HG03558 (cell line): Measurements from ENCODE around the gene SOX8.

Experiments used
- ATAC-seq: cut with Tn5 transposase; IDR thresholded peaks from one replicate; pipeline ENCODE4 v1.9.1; 2021; ENCODE audit warnings: moderate number of reproducible peaks; ENCODE audit not compliant: unreplicated experiment; ENCODE audit errors: extremely low read depth

Gene SOX8

DNA sequence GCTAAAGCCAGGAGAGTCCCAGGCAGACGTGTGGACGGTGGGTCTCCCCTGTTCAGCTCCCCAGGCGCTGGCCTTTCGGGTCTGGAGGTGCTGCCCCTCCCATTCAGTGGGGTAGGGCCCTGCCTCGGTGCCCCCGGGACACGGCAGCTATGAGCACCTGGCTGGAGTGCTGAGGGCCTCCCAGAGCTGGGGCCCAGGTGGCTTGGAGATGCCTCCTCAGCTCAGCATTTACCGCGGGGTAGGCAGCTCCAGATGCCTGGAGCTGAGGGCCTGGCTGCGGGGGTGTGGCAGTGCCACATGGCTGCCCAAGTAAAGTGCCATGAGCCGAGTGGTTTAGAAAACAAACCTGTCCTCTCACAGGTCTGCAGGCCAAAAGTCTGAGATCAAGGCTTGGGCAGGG, 19.5 kb downstream of the SOX8 start:
- no peak for ATAC-seq

DNA sequence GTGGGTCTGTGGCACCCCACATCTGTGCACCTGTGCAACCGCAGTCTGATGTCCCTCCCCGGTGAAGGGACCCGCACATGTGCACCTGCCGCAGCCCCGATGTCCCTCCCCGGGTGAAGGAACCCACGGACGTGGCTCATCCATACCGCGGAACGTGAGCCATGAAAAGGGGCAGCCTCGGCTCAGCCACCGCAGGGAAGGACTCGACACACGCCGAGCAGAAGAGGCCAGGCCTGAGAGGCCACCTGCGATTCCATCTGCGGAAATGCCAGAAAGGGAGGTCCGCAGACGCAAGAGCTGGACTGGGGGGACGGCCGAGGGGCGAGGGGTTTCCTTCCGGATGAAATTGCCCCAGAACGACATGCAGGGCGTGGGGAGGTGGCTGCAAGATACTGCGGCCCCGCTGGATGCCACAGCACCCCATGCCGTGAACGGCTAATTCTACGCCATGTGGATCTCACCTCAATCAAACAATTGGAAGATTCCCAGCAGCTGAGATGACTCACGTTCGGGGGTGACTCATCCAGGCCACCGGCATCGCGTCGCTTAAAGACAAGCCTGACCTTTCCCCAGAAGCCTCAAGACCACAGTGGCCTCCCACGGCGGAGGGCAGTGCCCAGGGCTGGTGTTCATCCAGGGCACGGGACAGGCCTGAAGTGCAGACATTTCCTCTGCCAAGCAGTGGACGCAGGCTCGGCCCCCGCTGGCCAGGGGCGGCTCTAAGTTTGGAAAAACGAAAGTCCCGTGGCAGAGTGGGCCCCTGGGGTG, 21.0 kb downstream of the SOX8 start:
- no peak for ATAC-seq

DNA sequence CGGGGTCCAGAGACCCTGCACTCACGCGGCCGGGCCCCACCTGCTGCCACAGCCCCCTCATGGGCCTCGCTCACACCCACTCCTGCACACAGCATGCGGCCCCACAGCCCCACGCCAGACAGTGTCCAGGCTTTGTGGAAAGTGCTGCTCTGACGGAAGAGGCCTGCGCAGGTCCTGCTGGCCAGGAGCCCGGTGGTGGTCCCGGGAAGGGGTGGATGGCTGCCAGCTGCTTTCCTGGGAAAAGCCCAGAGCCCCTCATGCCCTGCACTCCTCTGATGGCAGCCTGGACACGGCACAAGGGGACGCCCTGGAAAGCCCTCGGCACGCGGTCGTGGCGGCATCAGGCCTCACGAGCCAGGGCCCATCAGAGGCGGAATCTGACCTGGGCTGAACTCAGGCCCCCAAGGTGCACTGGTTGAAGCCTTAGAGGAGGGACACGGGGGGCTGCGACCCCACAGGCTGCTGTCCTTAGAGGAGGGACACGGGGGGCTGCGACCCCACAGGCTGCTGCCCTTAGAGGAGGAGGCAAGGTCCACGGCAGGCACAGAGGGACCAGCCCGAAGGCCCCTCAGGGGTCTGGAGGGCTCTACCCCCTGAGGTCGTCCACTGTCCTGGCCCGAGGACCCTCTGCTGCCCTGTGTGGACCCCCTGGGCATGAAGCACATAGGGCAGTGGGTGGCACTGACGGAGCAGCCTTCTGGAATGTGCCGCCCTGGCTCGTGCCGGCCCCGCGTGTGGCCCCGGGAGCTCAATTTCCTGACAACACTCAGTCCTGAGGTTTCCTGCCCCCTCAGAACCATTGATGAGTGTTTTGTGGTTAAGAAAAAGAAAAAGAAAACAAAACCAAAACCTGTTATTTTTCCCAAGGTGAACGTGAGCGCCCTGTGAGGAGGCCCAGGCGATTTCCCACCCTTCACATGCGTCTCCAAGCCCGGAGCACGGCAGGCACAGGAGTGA, 22.1 kb downstream of the SOX8 start:
- no peak for ATAC-seq

DNA sequence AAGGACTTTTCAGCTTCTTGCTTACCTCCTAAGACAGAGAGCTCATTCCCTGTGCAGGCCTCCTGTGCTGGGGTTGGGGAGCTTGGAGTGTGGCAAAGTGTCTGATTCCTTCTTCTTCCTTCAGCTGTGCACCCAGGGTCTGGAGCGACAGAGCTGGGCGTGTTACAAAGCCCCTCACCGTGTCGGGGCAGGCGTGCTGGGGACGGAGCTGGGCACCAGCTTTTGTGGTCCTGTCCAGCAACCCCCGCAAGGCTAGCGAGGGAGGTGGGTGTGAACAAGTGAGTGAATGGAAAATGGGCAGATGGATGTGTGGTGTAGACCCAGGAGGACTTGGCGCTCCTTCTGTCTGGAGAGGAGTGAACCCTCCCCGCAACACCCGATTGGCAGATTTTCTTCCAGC, 23.7 kb downstream of the SOX8 start:
- no peak for ATAC-seq

DNA sequence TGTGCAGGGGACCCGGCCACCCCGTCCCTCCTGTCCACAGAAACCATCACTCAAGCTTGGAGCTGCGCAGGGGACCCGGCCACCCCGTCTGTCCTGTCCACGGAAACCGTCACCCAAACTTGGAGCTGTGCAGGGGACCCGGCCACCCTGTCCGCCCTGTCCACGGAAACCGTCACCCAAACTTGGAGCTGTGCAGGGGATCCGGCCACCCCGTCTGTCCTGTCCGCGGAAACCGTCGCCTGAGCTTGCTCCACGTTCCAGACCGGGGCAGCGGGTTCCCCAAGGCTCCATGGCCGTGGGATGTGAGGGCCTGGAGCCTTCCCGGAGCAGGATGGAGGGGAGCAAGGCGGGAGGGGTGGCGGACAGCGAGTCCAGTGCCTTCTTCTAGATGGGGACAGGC, 25.2 kb downstream of the SOX8 start:
- ATAC-seq = no peak

DNA sequence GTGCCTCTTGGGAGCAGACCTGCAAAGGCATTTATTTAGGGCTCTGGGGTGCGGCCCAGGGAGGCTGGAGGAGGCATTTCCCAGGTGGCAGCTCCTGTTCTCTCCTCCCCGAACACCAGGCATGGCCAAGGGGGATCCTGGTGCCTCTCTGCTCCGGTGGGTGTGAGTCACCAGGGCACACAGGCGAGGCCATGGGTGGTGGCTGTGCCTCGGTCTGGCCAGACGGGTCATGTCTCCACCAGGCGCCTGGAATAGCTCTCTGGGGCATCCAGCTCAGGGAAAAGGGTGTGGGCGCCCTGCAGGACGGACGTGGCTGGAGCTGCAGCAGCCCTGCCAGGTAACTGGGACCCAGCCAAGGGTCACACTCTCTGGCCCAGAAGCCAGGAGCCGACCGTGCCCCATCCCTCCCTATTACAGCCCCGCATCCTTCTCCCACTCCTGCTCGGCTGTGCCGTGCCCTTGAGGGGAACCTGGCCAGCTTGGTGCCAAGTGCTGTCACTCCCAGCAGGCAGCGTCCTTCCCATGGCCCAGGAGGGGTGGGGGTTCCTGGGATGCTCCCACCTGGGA, 25.8 kb downstream of the SOX8 start:
- ATAC-seq = no peak

DNA sequence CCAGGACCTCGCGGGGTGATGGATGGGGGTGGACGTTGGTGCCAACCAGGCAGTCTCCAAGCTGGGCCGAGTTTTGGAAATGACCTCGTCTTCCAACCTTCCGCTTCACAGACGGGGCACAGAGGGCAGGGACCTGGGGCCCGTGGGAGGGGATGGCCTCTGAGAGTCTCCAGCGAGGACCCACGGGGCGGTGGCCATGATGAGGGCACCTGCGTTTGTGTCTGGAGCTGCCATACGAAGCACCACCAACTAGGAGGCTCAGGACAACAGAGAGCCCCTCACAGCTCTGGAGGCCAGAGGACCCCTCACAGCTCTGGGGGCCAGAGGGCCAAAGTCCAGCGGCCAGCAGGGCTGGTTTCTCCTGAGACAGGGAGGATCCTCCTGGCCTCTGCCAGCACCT, 26.5 kb downstream of the SOX8 start:
- no peak for ATAC-seq

DNA sequence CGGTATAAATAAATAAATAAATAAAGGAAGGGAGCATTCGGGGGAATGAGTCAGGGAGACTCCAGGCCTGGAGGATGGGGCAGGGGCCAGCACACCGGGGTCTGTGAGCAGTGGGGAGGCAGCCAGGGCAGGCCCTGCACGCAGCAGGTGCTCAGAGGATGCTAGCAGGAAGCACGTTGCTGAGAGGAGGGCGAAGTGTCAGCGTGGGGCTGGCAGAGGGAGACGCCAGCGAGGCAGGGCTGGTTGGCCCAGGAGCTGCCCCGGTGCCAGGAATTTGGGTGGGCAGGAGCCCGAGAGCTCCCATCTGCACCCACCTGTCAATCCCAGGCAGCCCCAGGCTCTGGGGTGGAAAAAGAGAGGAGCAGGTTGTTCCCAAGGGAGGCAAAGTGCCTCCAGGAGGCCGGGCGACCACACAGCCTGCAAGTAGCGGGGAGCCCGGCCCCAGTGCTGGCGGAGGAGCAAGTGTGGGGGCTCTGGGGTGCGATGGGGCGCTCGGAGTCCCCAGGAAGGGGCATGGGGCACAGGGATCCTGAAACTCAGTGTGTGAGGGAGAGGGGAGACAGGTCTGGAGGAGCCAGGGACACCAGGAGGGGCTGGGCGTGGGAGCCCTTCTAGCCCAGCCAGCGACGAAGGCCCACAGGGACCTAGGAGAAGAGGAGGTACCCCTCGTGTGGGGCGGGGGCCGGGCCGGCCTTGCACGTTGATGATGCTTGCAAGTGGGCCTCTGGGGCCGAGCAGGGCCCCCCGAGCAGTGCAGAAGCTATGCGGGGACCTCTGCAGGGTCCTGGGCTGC, 28.0 kb downstream of the SOX8 start:
- no peak for ATAC-seq

DNA sequence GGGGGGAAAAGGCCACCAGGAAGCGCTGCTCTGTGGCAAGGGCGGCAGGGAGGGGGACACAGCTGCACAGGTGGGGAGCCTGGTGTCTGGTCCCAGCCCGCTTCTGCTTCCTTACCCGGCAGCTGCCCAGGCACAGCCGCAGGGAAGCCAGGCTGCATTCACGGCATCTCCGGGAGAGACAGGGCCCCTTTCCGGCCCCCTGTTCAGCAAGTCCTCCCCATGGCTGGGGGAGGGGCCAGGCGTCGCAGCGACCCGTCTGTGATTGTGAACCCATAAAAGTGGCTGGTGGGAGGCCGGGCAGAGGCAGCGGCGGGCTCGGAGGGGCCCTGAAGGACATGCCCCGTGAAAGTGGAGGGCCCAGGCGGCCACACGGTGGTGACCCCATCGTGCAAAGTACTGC, 28.7 kb downstream of the SOX8 start:
- ATAC-seq = no peak

DNA sequence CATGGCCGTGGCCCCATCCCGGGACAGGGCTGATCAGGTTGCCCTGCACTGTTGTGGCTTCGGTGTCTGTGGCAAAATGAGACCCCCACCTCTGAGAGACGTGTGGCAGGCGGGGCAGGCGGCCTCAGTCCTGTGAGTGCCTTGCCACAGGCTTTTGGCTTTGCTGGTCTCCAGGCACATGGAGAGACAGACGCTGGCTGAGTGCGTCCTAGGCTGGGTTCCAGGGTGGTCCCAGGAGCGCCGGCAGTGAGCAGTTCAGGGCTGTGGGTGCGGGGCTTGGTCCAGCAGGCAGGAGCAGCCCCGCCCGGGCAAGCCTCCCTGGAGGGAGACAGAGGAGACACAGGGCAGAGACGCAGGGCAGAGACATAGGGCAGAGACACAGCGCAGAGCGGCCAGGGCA, 29.2 kb downstream of the SOX8 start:
- ATAC-seq = no peak

DNA sequence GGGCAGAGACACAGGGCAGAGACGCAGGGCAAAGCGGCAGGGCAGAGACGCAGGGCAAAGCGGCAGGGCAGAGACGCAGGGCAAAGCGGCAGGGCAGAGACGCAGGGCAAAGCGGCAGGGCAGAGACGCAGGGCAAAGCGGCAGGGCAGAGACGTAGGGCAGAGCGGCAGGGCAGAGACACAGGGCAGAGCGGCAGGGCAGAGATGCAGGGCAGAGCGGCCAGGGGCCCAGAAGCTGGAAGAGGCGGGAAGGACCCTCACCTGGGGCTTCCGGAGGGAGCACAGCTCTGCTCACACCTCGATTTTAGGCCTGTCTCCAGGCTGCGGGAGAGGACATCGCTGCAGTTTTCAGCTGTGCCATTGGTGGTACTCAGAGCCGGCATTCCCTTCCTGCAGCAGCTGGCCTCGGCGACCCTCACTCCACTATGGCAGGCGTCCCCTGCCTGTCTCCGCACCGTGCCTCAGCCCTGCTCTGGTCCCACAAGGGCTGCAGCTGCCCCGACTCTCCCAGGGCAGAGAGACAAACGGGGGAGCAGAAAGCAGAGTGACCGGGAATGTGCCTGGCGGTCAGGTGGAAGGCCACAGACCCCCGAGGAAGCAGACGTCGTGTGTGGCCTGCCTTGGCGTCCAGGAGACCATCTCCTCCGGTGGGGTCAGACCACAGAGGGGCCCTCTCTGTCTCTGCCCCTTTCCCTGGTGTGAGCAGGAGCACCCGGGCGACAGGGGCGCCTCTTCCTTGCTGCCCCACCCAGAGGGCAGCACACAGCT, 29.9 kb downstream of the SOX8 start:
- ATAC-seq = no peak

DNA sequence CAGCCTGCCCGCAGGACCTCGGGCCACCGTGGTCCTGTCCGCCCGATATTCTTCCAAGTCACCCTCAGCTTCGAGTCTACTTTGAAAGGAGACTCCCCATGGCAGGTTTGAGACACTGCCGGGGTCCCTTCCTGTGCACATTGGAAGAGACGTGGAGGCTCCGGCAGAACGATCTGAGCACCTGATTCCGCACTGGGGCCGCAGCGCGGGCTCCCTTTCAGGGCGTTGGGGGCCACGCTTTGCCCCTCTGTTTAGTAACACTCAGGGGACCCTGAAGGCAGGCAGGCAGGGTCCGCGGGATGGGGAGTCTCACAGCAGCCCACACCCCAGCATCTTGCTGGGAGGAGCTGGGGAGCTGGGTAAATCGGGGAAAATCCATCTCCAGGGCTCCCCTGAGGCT, 30.6 kb downstream of the SOX8 start:
- ATAC-seq = no peak

DNA sequence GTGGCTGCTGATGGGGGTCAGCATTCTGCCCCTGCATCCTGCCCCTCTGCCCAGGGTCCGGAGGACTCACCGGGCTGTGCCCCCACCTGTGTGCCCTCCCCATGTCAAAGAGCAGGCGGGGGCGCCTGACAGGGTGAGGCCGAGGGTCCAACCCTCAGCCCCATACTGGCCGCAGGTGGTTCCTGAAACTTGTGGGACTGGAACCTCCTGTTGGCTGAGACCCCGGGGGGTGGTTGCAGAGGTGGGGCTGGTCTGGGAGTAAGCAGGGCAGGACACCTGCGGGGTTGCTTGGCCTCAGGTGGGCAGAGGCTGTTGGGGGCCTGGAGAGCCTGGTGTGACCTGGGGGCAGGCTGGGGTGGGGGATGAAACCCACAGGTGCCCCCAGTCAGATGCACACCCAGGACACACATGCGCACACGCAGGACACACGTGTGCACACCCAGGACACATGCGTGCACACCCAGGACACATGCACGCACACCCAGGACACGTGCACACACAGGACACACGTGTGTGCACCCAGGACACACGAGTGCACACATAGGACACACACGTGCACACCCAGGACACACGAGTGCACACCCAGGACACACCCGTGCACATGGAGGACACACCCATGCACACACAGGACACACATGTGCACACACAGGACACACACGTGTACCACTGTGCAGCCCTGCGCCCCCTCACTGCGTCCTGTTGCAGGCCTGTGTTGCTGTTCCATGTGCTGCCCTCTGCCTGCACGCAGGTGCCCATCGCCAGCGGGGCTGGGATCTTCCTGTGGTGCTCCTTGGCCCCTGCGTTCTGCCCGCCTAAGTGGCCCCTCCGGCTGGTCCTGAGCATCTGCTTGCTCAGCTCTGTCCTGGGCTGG, 31.4 kb downstream of the SOX8 start:
- no peak for ATAC-seq

DNA sequence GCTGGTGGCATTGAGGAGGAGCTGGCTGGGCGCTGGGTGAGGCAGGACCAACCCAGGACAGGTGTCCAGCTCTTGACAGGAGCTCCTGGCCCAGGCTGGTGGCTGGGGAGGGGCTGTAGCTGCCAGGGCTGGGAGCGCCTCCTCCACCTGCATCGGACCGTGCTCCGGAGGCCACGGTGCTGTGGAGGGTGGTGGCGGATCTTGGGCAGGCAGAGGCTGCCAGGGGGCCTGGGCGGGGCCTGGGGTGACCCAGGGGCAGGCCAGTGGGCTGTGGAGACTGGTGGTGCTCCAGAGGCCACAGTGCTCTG, 32.0 kb downstream of the SOX8 start:
- ATAC-seq = no peak

DNA sequence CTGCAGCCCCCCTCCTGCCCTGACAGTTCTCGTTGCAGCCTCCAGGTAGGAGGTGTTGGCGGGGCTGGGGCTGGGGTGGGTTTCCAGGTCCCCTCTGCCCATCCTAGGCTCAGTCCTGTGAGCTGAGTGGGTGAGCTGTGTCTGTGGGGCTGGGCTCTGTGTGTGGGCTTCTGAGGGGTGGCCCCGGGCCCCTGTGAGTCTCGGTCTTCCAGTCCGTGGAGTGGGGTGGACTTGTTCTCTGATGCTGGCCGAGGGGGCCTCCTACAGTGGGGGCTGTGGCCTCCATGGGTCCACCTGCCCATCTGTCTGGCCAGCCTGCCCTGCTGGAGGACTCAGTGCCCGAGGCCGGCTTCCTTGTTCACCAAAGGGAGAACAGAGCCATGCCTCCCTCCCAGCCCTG, 32.7 kb downstream of the SOX8 start:
- no peak for ATAC-seq

DNA sequence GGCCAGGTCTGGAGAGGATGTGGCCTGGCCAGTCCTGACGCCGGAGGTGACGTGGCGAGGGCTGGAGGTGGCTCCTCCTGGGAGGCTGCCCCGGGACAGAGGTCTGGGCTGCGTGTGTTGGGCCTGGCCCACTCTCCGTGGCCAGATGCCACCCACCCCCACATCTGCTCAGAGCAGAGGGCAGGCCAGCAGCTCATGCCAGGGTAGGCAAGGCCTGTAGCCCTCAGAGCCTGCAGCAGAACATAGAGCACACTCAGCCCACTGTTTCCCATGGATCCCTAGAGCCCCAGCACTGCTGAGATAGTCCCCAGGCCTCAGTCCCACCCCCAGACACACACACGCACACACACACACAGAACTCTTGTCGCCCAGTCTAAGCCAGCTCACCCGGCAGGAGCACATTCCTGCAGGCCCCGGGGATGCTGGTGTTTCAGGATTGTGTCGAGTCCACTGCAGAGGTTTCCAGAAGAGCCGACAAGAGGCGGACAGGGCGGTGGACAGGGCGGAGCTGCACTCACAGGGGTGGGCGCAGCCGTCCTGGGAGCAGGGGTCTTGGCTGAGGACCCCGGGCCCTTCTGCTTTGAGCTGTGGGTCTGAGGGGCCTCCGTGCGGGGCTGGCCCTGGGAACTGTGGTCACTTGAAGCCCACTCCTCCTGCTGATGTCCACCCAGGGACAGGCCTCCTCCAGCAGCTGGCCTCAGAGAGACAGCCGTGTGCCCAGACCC, 33.4 kb downstream of the SOX8 start:
- no peak for ATAC-seq

DNA sequence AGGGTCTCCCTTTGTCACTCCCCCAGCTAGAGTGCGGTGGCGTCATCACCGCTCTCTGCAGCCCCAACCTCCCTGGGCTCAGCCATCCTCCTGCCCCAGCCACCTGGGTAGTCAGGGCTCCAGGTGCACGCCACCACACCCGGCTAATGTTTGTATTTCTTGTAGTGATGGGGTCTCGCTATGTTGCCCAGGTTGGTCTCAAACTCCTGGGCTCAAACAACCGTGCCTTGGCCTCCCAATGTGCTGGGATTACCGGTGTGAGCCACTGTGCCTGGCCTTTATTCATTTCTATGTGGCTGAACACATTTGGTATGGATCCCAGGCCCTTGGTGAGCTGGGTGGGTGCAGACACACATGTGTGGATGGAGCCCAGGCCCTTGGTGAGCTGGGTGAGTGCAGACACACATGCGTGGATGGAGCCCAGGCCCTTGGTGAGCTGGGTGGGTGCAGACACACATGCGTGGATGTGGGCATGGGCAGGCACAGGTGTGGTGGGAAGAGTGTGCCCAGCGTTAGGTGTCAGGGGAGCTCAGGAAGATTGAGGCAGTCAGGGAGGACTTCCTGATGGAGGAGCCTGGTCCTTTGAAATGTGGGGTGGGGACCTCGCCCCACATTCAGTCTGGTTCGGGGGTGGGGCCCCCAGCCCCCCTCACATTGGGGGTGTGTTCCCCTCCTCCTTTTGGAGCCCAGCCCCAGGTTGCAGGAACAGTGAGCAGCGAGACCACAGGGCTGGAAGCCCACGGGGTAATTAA, 37.1 kb downstream of the SOX8 start:
- no peak for ATAC-seq
